Neuronal stem cell (in vitro differentiated cells): ENCODE data around the gene TEX12.
"Not testable (repeated sequence)": the region's sequence is repeated elsewhere in the genome, so short reads cannot be mapped to it uniquely, and the experiment has no call there.

Experiments
- DNase-seq: peaks from one replicate; pipeline ENCODE4 v3.0.0-alpha.2; 2013; ENCODE audit warnings: low spot score
- H2AFZ ChIP-seq: one replicate; pipeline ENCODE4 v1.6.1; 2013; ENCODE audit warnings: mild to moderate bottlenecking, low read length, inconsistent platforms
- H2AK5ac ChIP-seq: 2 replicates; pipeline ENCODE4 v1.6.1; 2013; ENCODE audit warnings: low read depth, mild to moderate bottlenecking, inconsistent platforms, low read length, moderate library complexity, mixed read lengths
- H2BK120ac ChIP-seq: 2 replicates; pipeline ENCODE4 v1.6.1; 2013; ENCODE audit warnings: low read depth, mild to moderate bottlenecking, inconsistent platforms, low read length, moderate library complexity, mixed read lengths
- H2BK12ac ChIP-seq: one replicate; pipeline ENCODE4 v1.6.1; 2013; ENCODE audit warnings: low read length, inconsistent platforms
- H2BK15ac ChIP-seq: 2 replicates; pipeline ENCODE4 v1.6.1; 2013; ENCODE audit warnings: mild to moderate bottlenecking, low read length, inconsistent platforms, mixed read lengths
- H2BK5ac ChIP-seq: one replicate; pipeline ENCODE4 v1.6.1; 2013; ENCODE audit warnings: inconsistent platforms, mild to moderate bottlenecking, low read length, moderate library complexity
- H3K14ac ChIP-seq: one replicate; pipeline ENCODE4 v1.6.1; 2013; ENCODE audit warnings: low read length, inconsistent platforms
- H3K18ac ChIP-seq: 2 replicates; pipeline ENCODE4 v1.6.1; 2013; ENCODE audit warnings: low read length, inconsistent platforms
- H3K23ac ChIP-seq: 2 replicates; pipeline ENCODE4 v1.6.1; 2013; ENCODE audit warnings: low read depth, mild to moderate bottlenecking, mixed read lengths, low read length, inconsistent platforms; ENCODE audit not compliant: poor library complexity
- H3K27ac ChIP-seq: replicated peaks from 3 replicates; pipeline ENCODE4 v1.5.1; 2013; ENCODE audit warnings: low read length, inconsistent platforms
- H3K27me3 ChIP-seq, 3 experiments: 2 replicates each; pipeline ENCODE4 v1.6.1; 2013; ENCODE audit warnings: low read length in 3 of 3, mild to moderate bottlenecking in 2 of 3, inconsistent platforms in 1 of 3, low read depth in 1 of 3, mixed read lengths in 1 of 3, moderate library complexity in 1 of 3; ENCODE audit not compliant: control insufficient read depth in 3 of 3, insufficient read depth in 3 of 3
- H3K36me3 ChIP-seq, 2 donors: replicated peaks in 1 of 2; 2 replicates each; pipeline ENCODE4 v1.6.1; 2013; ENCODE audit warnings: low read length in 2 of 2; ENCODE audit not compliant: control insufficient read depth in 2 of 2, insufficient read depth in 2 of 2
- H3K4ac ChIP-seq: 2 replicates; pipeline ENCODE4 v1.6.1; 2013; ENCODE audit warnings: inconsistent platforms, mild to moderate bottlenecking, low read length, moderate library complexity
- H3K4me1 ChIP-seq, 2 donors: 1 replicate in 1 of 2; 2 replicates in 1 of 2; pipeline ENCODE4 v1.6.1; 2013; ENCODE audit warnings: low read length in 2 of 2, low read depth in 1 of 2; ENCODE audit not compliant: control insufficient read depth in 2 of 2, insufficient read depth in 1 of 2
- H3K4me2 ChIP-seq: one replicate; pipeline ENCODE4 v1.6.1; 2013; ENCODE audit warnings: mild to moderate bottlenecking, low read length, inconsistent platforms; ENCODE audit not compliant: insufficient read depth, poor library complexity, severe bottlenecking
- H3K4me3 ChIP-seq, 2 donors: 2 replicates each; pipeline ENCODE4 v1.5.1; 2013; ENCODE audit warnings: low read length in 2 of 2, mild to moderate bottlenecking in 2 of 2, inconsistent platforms in 1 of 2, moderate library complexity in 1 of 2
- H3K79me1 ChIP-seq: one replicate; pipeline ENCODE4 v1.6.1; 2013; ENCODE audit warnings: low read depth, mild to moderate bottlenecking, inconsistent platforms, low read length, moderate library complexity
- H3K9ac ChIP-seq: one replicate; pipeline ENCODE4 v1.6.1; 2013; ENCODE audit warnings: mild to moderate bottlenecking, low read depth, low read length, inconsistent platforms; ENCODE audit not compliant: poor library complexity
- H3K9me3 ChIP-seq, 2 donors: replicated peaks in 1 of 2; 2 replicates each; pipeline versions ENCODE3 to v1.6.1; 2013; ENCODE audit warnings: low read length in 2 of 2, mild to moderate bottlenecking in 2 of 2, inconsistent platforms in 1 of 2, low read depth in 1 of 2, mixed read lengths in 1 of 2, moderate library complexity in 1 of 2; ENCODE audit not compliant: control insufficient read depth in 2 of 2, insufficient read depth in 1 of 2
- H4K8ac ChIP-seq: one replicate; pipeline ENCODE4 v1.6.1; 2013; ENCODE audit warnings: low read depth, mild to moderate bottlenecking, inconsistent platforms, low read length, moderate library complexity
- H4K91ac ChIP-seq: one replicate; pipeline ENCODE4 v1.6.1; 2013; ENCODE audit warnings: low read length, low read depth, mild to moderate bottlenecking, inconsistent platforms; ENCODE audit not compliant: poor library complexity
- WGBS, 2 donors: extraction: QIAGEN DNeasy Blood & Tissue Kit; methylation state at CpG; one replicate each; pipeline ENCODE4 v1.1.7; 2013; ENCODE audit warnings: missing lambda C conversion rate in 2 of 2, mixed read lengths in 1 of 2; ENCODE audit not compliant: insufficient read length in 2 of 2, insufficient replicate concordance in 1 of 2; ENCODE audit errors: extremely low coverage in 2 of 2; 5-methylcytosine and 5-hydroxymethylcytosine counted together

TEX12 gene

GRCh38 chr11:112196519-112197087 lies 29.4 kb downstream of the TEX12 start:
- H3K23ac ChIP-seq = no peak overlapping the region
- no peak overlapping the region for H2BK15ac ChIP-seq
- H3K14ac ChIP-seq = no peak overlapping the region
- no peak overlapping the region for H2AFZ ChIP-seq
- H3K27me3 ChIP-seq = no peaks in the 10 kb centered on the region
- H2BK12ac ChIP-seq = no peak overlapping the region
- DNase-seq = no peak
- no peak overlapping the region for H3K4ac ChIP-seq
- no peak overlapping the region for H3K27ac ChIP-seq
- H3K4me3 ChIP-seq = no peak overlapping the region
- no peaks in the 10 kb centered on the region for H3K4me1 ChIP-seq
- H3K4me2 ChIP-seq = no peak overlapping the region
- no peak overlapping the region for H2BK120ac ChIP-seq
- H3K79me1 ChIP-seq = no peaks in the 10 kb centered on the region
- no CpG with 5 or more reads among the region's 2 CpGs for WGBS, 2 donors
- no peak overlapping the region for H4K91ac ChIP-seq
- no peak overlapping the region for H4K8ac ChIP-seq
- no peaks in the 10 kb centered on the region for H3K9me3 ChIP-seq
- H3K9ac ChIP-seq = no peak overlapping the region
- no peak overlapping the region for H3K18ac ChIP-seq
- no peak overlapping the region for H2AK5ac ChIP-seq
- no peak overlapping the region for H2BK5ac ChIP-seq
- no peaks in the 10 kb centered on the region for H3K36me3 ChIP-seq

GRCh38 chr11:112199101-112199500 lies 31.9 kb downstream of the TEX12 start:
- H2AFZ ChIP-seq, H3K4me1 ChIP-seq, H4K91ac ChIP-seq, H3K14ac ChIP-seq, H4K8ac ChIP-seq, H3K4ac ChIP-seq, H3K27ac ChIP-seq, H2BK15ac ChIP-seq, H2AK5ac ChIP-seq, H3K4me2 ChIP-seq, H2BK12ac ChIP-seq, H3K27me3 ChIP-seq, H3K4me3 ChIP-seq, H2BK5ac ChIP-seq, H3K18ac ChIP-seq, H3K9me3 ChIP-seq, H2BK120ac ChIP-seq, H3K9ac ChIP-seq, H3K23ac ChIP-seq, H3K36me3 ChIP-seq, DNase-seq, H3K79me1 ChIP-seq: not testable (repeated sequence)
- WGBS, 2 donors = no CpG with 5 or more reads among the region's 4 CpGs

- H3K18ac ChIP-seq = no peak overlapping the region
- H3K27ac ChIP-seq = no peak overlapping the region
- H3K4me3 ChIP-seq = no peak overlapping the region
- no peak for DNase-seq
- H3K79me1 ChIP-seq = no peaks in the 10 kb centered on the region
- H4K8ac ChIP-seq = no peak overlapping the region
- no peaks in the 10 kb centered on the region for H3K27me3 ChIP-seq
- H3K36me3 ChIP-seq = no peaks in the 10 kb centered on the region
- H2AK5ac ChIP-seq = no peak overlapping the region
- H3K4ac ChIP-seq = no peak overlapping the region
- no peak overlapping the region for H3K14ac ChIP-seq
- H3K4me1 ChIP-seq = no peaks in the 10 kb centered on the region
- no CpG with 5 or more reads among the region's 2 CpGs for WGBS, 2 donors
- H2BK120ac ChIP-seq = no peak overlapping the region
- no peak overlapping the region for H3K23ac ChIP-seq
- H4K91ac ChIP-seq = no peak overlapping the region
- H2BK5ac ChIP-seq = no peak overlapping the region
- H3K9me3 ChIP-seq = no peaks in the 10 kb centered on the region
- H3K9ac ChIP-seq = no peak overlapping the region
- no peak overlapping the region for H2AFZ ChIP-seq
- H2BK15ac ChIP-seq = no peak overlapping the region
- H3K4me2 ChIP-seq = no peak overlapping the region
- no peak overlapping the region for H2BK12ac ChIP-seq
Measured at GRCh38 chr11:112200252-112200651, 33.1 kb downstream of the TEX12 start.

- DNase-seq = no peak
- H3K23ac ChIP-seq = no peak overlapping the region
- no peak overlapping the region for H2BK15ac ChIP-seq
- H2BK12ac ChIP-seq = no peak overlapping the region
- no peak overlapping the region for H4K8ac ChIP-seq
- H3K36me3 ChIP-seq = no peaks in the 10 kb centered on the region
- H2AFZ ChIP-seq = no peak overlapping the region
- no peak overlapping the region for H2BK120ac ChIP-seq
- H3K79me1 ChIP-seq = no peaks in the 10 kb centered on the region
- peaks cover 0 to 4% (median 0%) of the 10 kb centered on the region in 3 experiments for H3K27me3 ChIP-seq
- no peaks in the 10 kb centered on the region for H3K4me1 ChIP-seq
- no peak overlapping the region for H2BK5ac ChIP-seq
- H2AK5ac ChIP-seq = no peak overlapping the region
- no CpG with 5 or more reads among the region's 23 CpGs for WGBS, 2 donors
- H3K9me3 ChIP-seq = no peaks in the 10 kb centered on the region
- no peak overlapping the region for H3K27ac ChIP-seq
- H3K4me3 ChIP-seq = no peak overlapping the region
- H3K18ac ChIP-seq = no peak overlapping the region
- no peak overlapping the region for H3K4me2 ChIP-seq
- H3K4ac ChIP-seq = no peak overlapping the region
- no peak overlapping the region for H3K9ac ChIP-seq
- no peak overlapping the region for H4K91ac ChIP-seq
- H3K14ac ChIP-seq = no peak overlapping the region
Measured at GRCh38 chr11:112206071-112206470, 38.9 kb downstream of the TEX12 start.
